OCI-LY7 (cell line): ENCODE results near the gene FABP1. TPM values are rescaled to one million over a fixed set of nuclear protein-coding genes. Genes with fewer than 3 reads are reported as not detected.

ENCODE experiments used
- BruUV-seq: library from RNA; stranded (reverse); fragments of 400-500 nt; replicated peaks from 2 replicates; lab custom pipeline; 2021; lab: Mats Ljungman, UMichigan
- CTCF ChIA-PET: fragments of 300-600 bp; sonication (Branson Sonifier 250); formaldehyde crosslinking; loops from one replicate; lab custom pipeline; 2022; ENCODE audit warnings: antibody characterized with exemption; ENCODE audit not compliant: unreplicated experiment; lab: Charles Lee
- POLR2A ChIA-PET: fragments of 300-600 bp; sonication (Branson Sonifier 250); formaldehyde crosslinking; loops from one replicate; lab custom pipeline; 2022; ENCODE audit warnings: antibody characterized with exemption; lab: Charles Lee
- DNase-seq: peaks from one replicate; pipeline ENCODE4 v3.0.0-alpha.2; 2015; ENCODE audit warnings: low spot score
- H2AFZ ChIP-seq: fragments of 200-600 bp; sonication (generic), shearing (Covaris generic); 2 replicates; pipeline ENCODE4 v1.6.1; 2014; ENCODE audit warnings: mild to moderate bottlenecking, antibody characterized with exemption, low read length, moderate library complexity
- H3K27ac ChIP-seq: fragments of 200-600 bp; sonication (generic); 2 replicates; pipeline ENCODE4 v1.5.1; 2014; ENCODE audit warnings: mixed run types, low read depth, mild to moderate bottlenecking, moderate library complexity, low read length, inconsistent platforms; ENCODE audit not compliant: poor library complexity, severe bottlenecking
- H3K36me3 ChIP-seq: fragments of 200-600 bp; sonication (generic); 2 replicates; pipeline ENCODE4 v1.6.1; 2014; ENCODE audit warnings: mild to moderate bottlenecking, antibody characterized with exemption, low read length, moderate library complexity, mixed read lengths; ENCODE audit not compliant: insufficient read depth
- H3K4me1 ChIP-seq: fragments of 200-600 bp; sonication (generic); 2 replicates; pipeline ENCODE4 v1.5.1; 2014; ENCODE audit warnings: mild to moderate bottlenecking, low read length; ENCODE audit not compliant: insufficient read depth, poor library complexity, severe bottlenecking
- H3K4me2 ChIP-seq: fragments of 200-600 bp; sonication (generic); 2 replicates; pipeline ENCODE4 v1.6.1; 2014; ENCODE audit warnings: mild to moderate bottlenecking, low read length
- H3K4me3 ChIP-seq: fragments of 200-600 bp; sonication (generic); 2 replicates; pipeline ENCODE4 v1.5.1; 2014; ENCODE audit warnings: mild to moderate bottlenecking, low read depth, low read length; ENCODE audit not compliant: poor library complexity, severe bottlenecking
- H3K79me2 ChIP-seq: fragments of 200-600 bp; sonication (generic); 2 replicates; pipeline ENCODE4 v1.6.1; 2016; ENCODE audit warnings: low read depth, mild to moderate bottlenecking, low read length, moderate library complexity, mixed read lengths; ENCODE audit not compliant: insufficient read depth
- H3K9me2 ChIP-seq: fragments of 200-600 bp; sonication (generic); 2 replicates; pipeline ENCODE4 v1.6.1; 2016; ENCODE audit warnings: mild to moderate bottlenecking, low read length, mixed read lengths; ENCODE audit not compliant: insufficient read depth
- H3K9me3 ChIP-seq: fragments of 200-600 bp; sonication (generic); 2 replicates; pipeline ENCODE4 v1.6.1; 2014; ENCODE audit warnings: mild to moderate bottlenecking, mixed run types, low read length, mixed read lengths
- H4K20me1 ChIP-seq: fragments of 200-600 bp; sonication (generic); 2 replicates; pipeline ENCODE4 v1.6.1; 2014; ENCODE audit warnings: mild to moderate bottlenecking, antibody characterized with exemption, low read length, moderate library complexity, mixed read lengths; ENCODE audit not compliant: insufficient read depth
- EZH2phosphoT487 ChIP-seq: fragments of 200-600 bp; sonication (generic); IDR thresholded peaks from 2 replicates; pipeline ENCODE4 v1.6.1; 2018; ENCODE audit warnings: low read depth, borderline replicate concordance, mild to moderate bottlenecking, mixed run types, antibody characterized with exemption, low read length, moderate library complexity, mixed read lengths
- intact Hi-C: fragments of 100-400 bp; cut with micrococcal nuclease; formaldehyde crosslinking; loops from one replicate; pipeline ENCODE4 v1.10.0; 2022; ENCODE audit not compliant: unreplicated experiment
- total RNA-seq, 2 experiments: library from RNA; depleted of rRNA in 1 of 2; stranded (reverse); fragments of >200 nt in 1 of 2; shearing (Covaris generic) in 1 of 2; gene quantifications; 2 replicates each; pipeline ENCODE4 v1.2.3, GENCODE V29; 2014 to 2022
- TF ChIP-seq, protein P1 (sequence below): fragments of 200-600 bp; sonication (generic); conservative IDR thresholded peaks from 2 replicates; pipeline ENCODE4 v1.5.1; 2014; ENCODE audit warnings: mild to moderate bottlenecking, antibody characterized with exemption, low read length, moderate library complexity, mixed read lengths

FABP1 gene
- total RNA-seq, 2 experiments from 2014 or later: not detected

- H3K4me3 ChIP-seq: no peak overlapping the region
- TF ChIP-seq EZH2phosphoT487: no peak
- TF ChIP-seq, protein P1, sequence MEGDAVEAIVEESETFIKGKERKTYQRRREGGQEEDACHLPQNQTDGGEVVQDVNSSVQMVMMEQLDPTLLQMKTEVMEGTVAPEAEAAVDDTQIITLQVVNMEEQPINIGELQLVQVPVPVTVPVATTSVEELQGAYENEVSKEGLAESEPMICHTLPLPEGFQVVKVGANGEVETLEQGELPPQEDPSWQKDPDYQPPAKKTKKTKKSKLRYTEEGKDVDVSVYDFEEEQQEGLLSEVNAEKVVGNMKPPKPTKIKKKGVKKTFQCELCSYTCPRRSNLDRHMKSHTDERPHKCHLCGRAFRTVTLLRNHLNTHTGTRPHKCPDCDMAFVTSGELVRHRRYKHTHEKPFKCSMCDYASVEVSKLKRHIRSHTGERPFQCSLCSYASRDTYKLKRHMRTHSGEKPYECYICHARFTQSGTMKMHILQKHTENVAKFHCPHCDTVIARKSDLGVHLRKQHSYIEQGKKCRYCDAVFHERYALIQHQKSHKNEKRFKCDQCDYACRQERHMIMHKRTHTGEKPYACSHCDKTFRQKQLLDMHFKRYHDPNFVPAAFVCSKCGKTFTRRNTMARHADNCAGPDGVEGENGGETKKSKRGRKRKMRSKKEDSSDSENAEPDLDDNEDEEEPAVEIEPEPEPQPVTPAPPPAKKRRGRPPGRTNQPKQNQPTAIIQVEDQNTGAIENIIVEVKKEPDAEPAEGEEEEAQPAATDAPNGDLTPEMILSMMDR: no peak
- CTCF ChIA-PET: no interaction called here
- no peaks in the 10 kb centered on the region for H3K9me3 ChIP-seq
- H3K36me3 ChIP-seq: no peaks in the 10 kb centered on the region
- no peak overlapping the region for H3K4me2 ChIP-seq
- DNase-seq: no peak
- H3K27ac ChIP-seq: no peak overlapping the region
- BruUV-seq: no TSS peak
- no peaks in the 10 kb centered on the region for H4K20me1 ChIP-seq
- H2AFZ ChIP-seq: no peak overlapping the region
- POLR2A ChIA-PET: no interaction called here
- no peaks in the 10 kb centered on the region for H3K4me1 ChIP-seq
- no peaks in the 10 kb centered on the region for H3K9me2 ChIP-seq
- intact Hi-C loops: no loop called here
- no peaks in the 10 kb centered on the region for H3K79me2 ChIP-seq
Measured at GRCh38 chr2:88128654-88129312, 921 bp upstream of the FABP1 start.

DNA sequence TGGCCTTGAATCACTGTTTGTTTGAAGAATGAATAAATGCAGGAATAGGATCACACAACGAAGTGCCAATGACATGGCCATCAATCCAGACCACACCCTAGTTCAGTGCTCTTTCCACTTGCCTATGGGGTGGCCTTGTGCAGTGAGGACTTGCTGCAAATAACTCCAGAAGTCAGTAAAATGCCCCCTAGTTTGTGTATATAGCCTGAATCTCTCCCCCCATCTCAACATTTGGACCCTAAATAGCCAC, 299 bp downstream of the FABP1 start:
- DNase-seq: no peak
- ChIA-PET CTCF (no interaction called here), POLR2A (no interaction called here)
- no peaks in the 10 kb centered on the region for H4K20me1 ChIP-seq
- no peaks in the 10 kb centered on the region for H3K9me3 ChIP-seq
- no peaks in the 10 kb centered on the region for H3K36me3 ChIP-seq
- no peak overlapping the region for H3K4me3 ChIP-seq
- H2AFZ ChIP-seq: no peak overlapping the region
- BruUV-seq: no TSS peak
- intact Hi-C loops: no loop called here
- H3K27ac ChIP-seq: no peak overlapping the region
- no peak overlapping the region for H3K4me2 ChIP-seq
- no peaks in the 10 kb centered on the region for H3K79me2 ChIP-seq
- no peaks in the 10 kb centered on the region for H3K4me1 ChIP-seq
- TF ChIP-seq, protein P1: no peak
- no peak for TF ChIP-seq EZH2phosphoT487
- no peaks in the 10 kb centered on the region for H3K9me2 ChIP-seq

DNA sequence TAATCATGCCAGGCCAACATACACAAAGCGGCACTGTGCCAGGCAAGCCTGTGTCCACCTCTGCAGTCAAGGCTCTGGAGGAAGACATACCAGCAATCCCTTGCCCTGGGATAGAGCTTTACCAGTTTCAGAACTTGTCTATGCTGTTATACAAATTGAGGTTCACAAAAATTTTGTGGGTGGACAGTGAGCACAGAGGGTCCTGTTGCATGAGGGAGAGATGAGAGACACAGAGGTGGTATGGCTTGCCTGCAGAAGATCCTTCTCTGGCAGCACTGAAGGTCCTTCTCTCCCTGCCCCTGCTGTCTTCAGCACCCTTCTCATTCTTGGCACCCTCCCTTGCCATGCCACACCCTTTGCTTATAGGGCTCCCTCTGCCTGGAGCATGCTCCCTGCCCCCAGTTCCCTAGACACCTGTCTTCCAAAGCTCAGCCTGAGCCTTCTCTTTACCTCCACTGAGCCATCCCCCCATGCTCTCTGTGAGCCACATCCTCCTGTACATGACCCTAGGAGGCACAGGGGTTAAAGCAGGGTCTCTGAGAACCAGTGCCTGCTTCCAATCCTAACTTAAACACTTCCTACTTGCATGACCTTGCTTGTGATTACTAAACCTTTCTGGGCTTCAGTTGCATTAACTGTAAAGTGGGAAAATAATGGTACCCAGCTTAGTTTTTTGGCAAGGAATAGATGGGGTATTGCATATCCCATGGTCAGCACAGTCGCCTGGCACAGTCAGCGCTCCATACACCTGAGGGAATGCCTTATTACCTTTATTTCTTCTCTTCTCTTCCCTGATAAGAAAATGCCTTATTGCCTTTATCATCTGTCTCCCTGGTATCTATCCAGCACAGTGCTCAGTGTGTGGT, 857 bp downstream of the FABP1 start:
- Histone ChIP-seq H3K4me2 (no peak overlapping the region), H4K20me1 (no peaks in the 10 kb centered on the region), H3K9me2 (no peaks in the 10 kb centered on the region), H3K36me3 (no peaks in the 10 kb centered on the region), H3K4me3 (no peak overlapping the region), H3K79me2 (no peaks in the 10 kb centered on the region), H3K9me3 (no peaks in the 10 kb centered on the region), H3K27ac (no peak overlapping the region), H2AFZ (no peak overlapping the region), H3K4me1 (no peaks in the 10 kb centered on the region)
- DNase-seq: no peak
- ChIA-PET CTCF (no interaction called here), POLR2A (no interaction called here)
- intact Hi-C loops: no loop called here
- TF ChIP-seq EZH2phosphoT487: no peak
- TF ChIP-seq, protein P1: no peak
- no TSS peak for BruUV-seq
